Panc1 (cell line): ENCODE measurements around the gene EMC8. TPM values are rescaled to one million over a fixed set of nuclear protein-coding genes. Genes with fewer than 3 reads are reported as not detected.

Source experiments
- ATAC-seq: fragments of 200-7000 bp; cut with Tn5 transposase; 2 replicates; pipeline ENCODE4 v1.9.1; 2020; ENCODE audit warnings: mild to moderate bottlenecking, moderate library complexity
- Bru-seq: library from RNA; stranded (reverse); fragments of 400-500 nt; gene quantifications from one replicate; lab custom pipeline; 2021; lab: Mats Ljungman, UMichigan
- BruChase-seq, 2 experiments: library from RNA; stranded (reverse); fragments of 400-500 nt; gene quantifications; one replicate each; lab custom pipeline; 2021; lab: Mats Ljungman, UMichigan
- BruUV-seq: library from RNA; stranded (reverse); fragments of 400-500 nt; replicated peaks from 2 replicates; lab custom pipeline; 2021; lab: Mats Ljungman, UMichigan
- CTCF ChIA-PET: fragments of 300-600 bp; sonication (Branson Sonifier 250); formaldehyde crosslinking; loops from one replicate; lab custom pipeline; 2022; ENCODE audit warnings: antibody characterized with exemption; lab: Charles Lee
- POLR2A ChIA-PET: fragments of 300-600 bp; sonication (Branson Sonifier 250); formaldehyde crosslinking; loops from one replicate; lab custom pipeline; 2022; ENCODE audit warnings: antibody characterized with exemption; lab: Charles Lee
- DNase-seq: peaks from one replicate; pipeline ENCODE4 v3.0.0-alpha.2; 2010; ENCODE audit warnings: low read depth, low spot score
- H3K27ac ChIP-seq: 2 replicates; pipeline ENCODE4 v1.5.1; 2011; ENCODE audit warnings: mild to moderate bottlenecking, low read length, inconsistent platforms
- H3K27me3 ChIP-seq: fragments of 200-500 bp; sonication (Bioruptor generic); 2 replicates; pipeline ENCODE4 v1.6.0; 2014; ENCODE audit warnings: low read length, inconsistent platforms; ENCODE audit not compliant: control insufficient read depth, insufficient read depth
- H3K36me3 ChIP-seq: fragments of 200-500 bp; sonication (Bioruptor generic); 2 replicates; pipeline ENCODE4 v1.5.1; 2014; ENCODE audit warnings: inconsistent platforms, mild to moderate bottlenecking, low read length, moderate library complexity; ENCODE audit not compliant: control insufficient read depth, insufficient read depth
- H3K4me1 ChIP-seq: 2 replicates; pipeline ENCODE4 v1.5.1; 2011; ENCODE audit warnings: inconsistent platforms, mild to moderate bottlenecking, low read length, moderate library complexity; ENCODE audit not compliant: control insufficient read depth, insufficient read depth
- H3K4me3 ChIP-seq, 2 experiments: 2 replicates each; pipeline ENCODE4 v1.5.1; 2011 to 2012; ENCODE audit warnings: low read depth in 2 of 2, low read length in 2 of 2, mild to moderate bottlenecking in 2 of 2, inconsistent platforms in 1 of 2, moderate library complexity in 1 of 2
- H3K9me3 ChIP-seq: fragments of 200-500 bp; sonication (Bioruptor generic); 2 replicates; pipeline ENCODE4 v1.5.1; 2014; ENCODE audit warnings: low read depth, mild to moderate bottlenecking, inconsistent platforms, low read length, moderate library complexity; ENCODE audit not compliant: control insufficient read depth, insufficient read depth
- POLR2AphosphoS5 ChIP-seq: IDR thresholded peaks from 2 replicates; pipeline ENCODE4 v1.6.1; 2012; ENCODE audit warnings: mild to moderate bottlenecking, low read depth, low read length, moderate library complexity
- SIN3A ChIP-seq: IDR thresholded peaks from 2 replicates; pipeline ENCODE4 v1.6.1; 2012; ENCODE audit warnings: low read depth, mild to moderate bottlenecking, low read length, moderate library complexity, borderline replicate concordance; ENCODE audit not compliant: insufficient read depth
- TCF7L2 ChIP-seq: IDR thresholded peaks from 2 replicates; pipeline ENCODE4 v1.6.1; 2011; ENCODE audit warnings: mild to moderate bottlenecking, low read depth, low read length, inconsistent platforms
- in situ Hi-C: cut with HindIII; loops from 2 replicates; pipeline ENCODE4 v1.10.0; 2016; ENCODE audit warnings: low sequenced_read_pairs, low pct_unique_long_range_greater_than_20kb
- intact Hi-C: fragments of 100-400 bp; cut with micrococcal nuclease; formaldehyde crosslinking; loops from one replicate; pipeline ENCODE4 v1.10.0; 2022; ENCODE audit not compliant: unreplicated experiment
- long read RNA-seq: library from polyadenylated mRNA; unstranded; transcript quantifications from one replicate; pipeline ENCODE4 v2.0.0, GENCODE V29; 2021; ENCODE audit not compliant: unreplicated experiment
- polyA plus RNA-seq: library from polyadenylated mRNA; unstranded; fragments of >200 nt; gene quantifications from one replicate; pipeline ENCODE4 v1.2.1, GENCODE V29; 2012; ENCODE audit warnings: missing spikeins; ENCODE audit not compliant: insufficient read length
- total RNA-seq: library from RNA; stranded (reverse); gene quantifications from one replicate; pipeline ENCODE4 v1.2.1, GENCODE V29; 2021; ENCODE audit not compliant: unreplicated experiment
- TF ChIP-seq, protein P1 (sequence below): fragments of 450-650 bp; IDR thresholded peaks from 2 replicates; pipeline ENCODE4 v1.5.1; 2017; ENCODE audit warnings: mild to moderate bottlenecking
- TF ChIP-seq, protein P2 (sequence below), 2 experiments: IDR thresholded peaks; 2 replicates each; pipeline ENCODE4 v1.6.1; 2011 to 2012; ENCODE audit warnings: low read depth in 2 of 2, control low read depth in 1 of 2, low read length in 1 of 2, mild to moderate bottlenecking in 1 of 2, moderate library complexity in 1 of 2; ENCODE audit not compliant: insufficient read depth in 1 of 2

Gene EMC8
- total RNA-seq, result 39.1 TPM
- 50.8 TPM for polyA plus RNA-seq
- Bru-seq, nascent RNA, result percentile 70 among the genes with signal in this experiment
- percentile 65 among the genes with signal in this experiment for BruChase-seq, experiment 1, labeled RNA remaining after a 2-hour chase
- BruChase-seq, experiment 2, labeled RNA remaining after a 6-hour chase, result percentile 74 among the genes with signal in this experiment
- long read RNA-seq, transcript EMC8-202 (4 exons, 1,935 nt), result minor isoform, 16 of 96 reads
- long read RNA-seq, transcript EMC8-201 (5 exons, 1,962 nt), result major isoform, 51 of 96 reads
- long read RNA-seq, transcript EMC8-205 (1 exons, 1,826 nt), result minor isoform, 24 of 96 reads
- long read RNA-seq, partial matches to known transcripts, result 0 of 96 reads
- long read RNA-seq, other reads (novel, unspliced or antisense), result 5 of 96 reads

DNA sequence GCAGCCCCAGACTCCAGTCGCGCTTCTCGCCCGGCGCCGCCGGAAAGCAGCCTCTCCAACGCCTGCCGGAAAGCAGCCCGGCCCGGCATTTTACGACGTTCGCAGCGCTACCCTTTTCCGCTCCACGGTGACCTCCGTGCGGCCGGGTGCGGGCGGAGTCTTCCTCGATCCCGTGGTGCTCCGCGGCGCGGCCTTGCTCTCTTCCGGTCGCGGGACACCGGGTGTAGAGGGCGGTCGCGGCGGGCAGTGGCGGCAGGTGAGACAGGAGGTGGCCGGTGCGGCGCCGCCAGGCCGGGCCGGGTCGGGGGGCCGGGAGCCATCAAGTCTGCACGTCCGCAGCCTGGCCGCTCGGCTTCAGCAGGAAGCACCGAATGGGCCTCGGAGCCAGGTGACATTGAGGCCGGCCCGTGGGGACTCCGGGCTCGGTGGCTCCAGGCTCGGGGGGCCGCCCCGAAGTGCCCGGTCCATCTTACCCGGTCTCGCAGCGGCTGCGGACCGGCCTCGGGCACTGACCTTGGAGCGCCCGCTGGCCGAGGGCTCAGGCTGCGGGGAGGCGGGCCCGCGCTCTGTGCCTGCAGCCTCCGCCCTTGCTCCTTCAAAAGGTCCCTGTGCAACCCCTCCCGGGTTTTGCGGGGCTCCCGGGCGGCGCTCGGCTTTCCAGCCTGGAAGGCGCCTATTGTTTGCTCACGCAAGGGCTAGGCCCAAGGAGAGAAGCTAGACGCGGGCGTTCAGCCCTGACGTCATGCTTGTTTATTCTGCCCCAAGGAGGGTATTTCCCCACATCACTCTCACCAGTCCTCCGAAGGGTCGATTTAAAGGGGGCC lies at the start of gene EMC8, which contains the start of gene COX4I1:
Gene EMC8 (minus strand): TSS at position 48 of the 824 bp plus-strand sequence. CDS start 249 bp downstream, outside the sequence.
Gene COX4I1 (plus strand): TSS at position 199 of the 824 bp plus-strand sequence. CDS start 1,511 bp downstream, outside the sequence.
- DNase-seq, result peak; percentile 33
- ChIA-PET POLR2A (no interaction called here), CTCF (no interaction called here)
- TF ChIP-seq, protein P1, sequence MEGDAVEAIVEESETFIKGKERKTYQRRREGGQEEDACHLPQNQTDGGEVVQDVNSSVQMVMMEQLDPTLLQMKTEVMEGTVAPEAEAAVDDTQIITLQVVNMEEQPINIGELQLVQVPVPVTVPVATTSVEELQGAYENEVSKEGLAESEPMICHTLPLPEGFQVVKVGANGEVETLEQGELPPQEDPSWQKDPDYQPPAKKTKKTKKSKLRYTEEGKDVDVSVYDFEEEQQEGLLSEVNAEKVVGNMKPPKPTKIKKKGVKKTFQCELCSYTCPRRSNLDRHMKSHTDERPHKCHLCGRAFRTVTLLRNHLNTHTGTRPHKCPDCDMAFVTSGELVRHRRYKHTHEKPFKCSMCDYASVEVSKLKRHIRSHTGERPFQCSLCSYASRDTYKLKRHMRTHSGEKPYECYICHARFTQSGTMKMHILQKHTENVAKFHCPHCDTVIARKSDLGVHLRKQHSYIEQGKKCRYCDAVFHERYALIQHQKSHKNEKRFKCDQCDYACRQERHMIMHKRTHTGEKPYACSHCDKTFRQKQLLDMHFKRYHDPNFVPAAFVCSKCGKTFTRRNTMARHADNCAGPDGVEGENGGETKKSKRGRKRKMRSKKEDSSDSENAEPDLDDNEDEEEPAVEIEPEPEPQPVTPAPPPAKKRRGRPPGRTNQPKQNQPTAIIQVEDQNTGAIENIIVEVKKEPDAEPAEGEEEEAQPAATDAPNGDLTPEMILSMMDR, result no peak
- TF ChIP-seq, protein P2, sequence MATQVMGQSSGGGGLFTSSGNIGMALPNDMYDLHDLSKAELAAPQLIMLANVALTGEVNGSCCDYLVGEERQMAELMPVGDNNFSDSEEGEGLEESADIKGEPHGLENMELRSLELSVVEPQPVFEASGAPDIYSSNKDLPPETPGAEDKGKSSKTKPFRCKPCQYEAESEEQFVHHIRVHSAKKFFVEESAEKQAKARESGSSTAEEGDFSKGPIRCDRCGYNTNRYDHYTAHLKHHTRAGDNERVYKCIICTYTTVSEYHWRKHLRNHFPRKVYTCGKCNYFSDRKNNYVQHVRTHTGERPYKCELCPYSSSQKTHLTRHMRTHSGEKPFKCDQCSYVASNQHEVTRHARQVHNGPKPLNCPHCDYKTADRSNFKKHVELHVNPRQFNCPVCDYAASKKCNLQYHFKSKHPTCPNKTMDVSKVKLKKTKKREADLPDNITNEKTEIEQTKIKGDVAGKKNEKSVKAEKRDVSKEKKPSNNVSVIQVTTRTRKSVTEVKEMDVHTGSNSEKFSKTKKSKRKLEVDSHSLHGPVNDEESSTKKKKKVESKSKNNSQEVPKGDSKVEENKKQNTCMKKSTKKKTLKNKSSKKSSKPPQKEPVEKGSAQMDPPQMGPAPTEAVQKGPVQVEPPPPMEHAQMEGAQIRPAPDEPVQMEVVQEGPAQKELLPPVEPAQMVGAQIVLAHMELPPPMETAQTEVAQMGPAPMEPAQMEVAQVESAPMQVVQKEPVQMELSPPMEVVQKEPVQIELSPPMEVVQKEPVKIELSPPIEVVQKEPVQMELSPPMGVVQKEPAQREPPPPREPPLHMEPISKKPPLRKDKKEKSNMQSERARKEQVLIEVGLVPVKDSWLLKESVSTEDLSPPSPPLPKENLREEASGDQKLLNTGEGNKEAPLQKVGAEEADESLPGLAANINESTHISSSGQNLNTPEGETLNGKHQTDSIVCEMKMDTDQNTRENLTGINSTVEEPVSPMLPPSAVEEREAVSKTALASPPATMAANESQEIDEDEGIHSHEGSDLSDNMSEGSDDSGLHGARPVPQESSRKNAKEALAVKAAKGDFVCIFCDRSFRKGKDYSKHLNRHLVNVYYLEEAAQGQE (IDR thresholded peaks at IDR 0.05; ENCODE audit: insufficient read depth in 1 of 2, low read depth in 2 of 2, low read length in 1 of 2), result no peak
- TF ChIP-seq POLR2AphosphoS5, result peak; percentile 82
- TF ChIP-seq TCF7L2, result no peak
- TF ChIP-seq SIN3A, result 0 out of 2 replicates have a peak, but pooled peaks have one; percentile 66
- peak within 1 kb of the TSS; percentile 95 to 98 for H3K4me3 ChIP-seq
- no peaks in the 10 kb centered on the region for H3K27me3 ChIP-seq
- H3K36me3 ChIP-seq, result peaks cover 31% of the 10 kb centered on the region
- no peaks in the 10 kb centered on the region for H3K4me1 ChIP-seq
- no peaks in the 10 kb centered on the region for H3K9me3 ChIP-seq
- peak; percentile 97 for ATAC-seq
- intact Hi-C loops (no loop called here), in situ Hi-C loops (no loop called here)
- no TSS peak for BruUV-seq
- peak within 1 kb of the TSS; percentile 88 for H3K27ac ChIP-seq

DNA sequence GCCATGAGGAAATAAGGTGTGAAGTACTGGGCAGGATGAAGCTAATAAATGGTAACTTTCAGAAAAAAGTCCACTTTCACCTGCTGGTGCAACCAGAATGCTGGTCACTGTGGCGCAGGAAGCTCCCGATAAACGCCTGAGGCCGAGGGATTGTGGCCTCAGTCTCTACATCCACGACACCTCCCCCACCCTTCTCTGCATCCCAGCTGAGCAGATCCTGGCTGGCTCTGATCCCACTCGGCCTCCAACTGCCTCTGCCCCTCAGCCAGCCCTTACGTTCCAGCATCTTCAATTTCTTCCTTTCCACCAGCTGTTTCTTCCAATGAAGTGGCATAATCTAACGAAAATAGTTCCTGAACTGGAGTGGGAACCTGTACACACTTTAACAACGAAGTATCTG lies 49.6 kb upstream of the EMC8 start:
- H3K9me3 ChIP-seq, result no peaks in the 10 kb centered on the region
- ChIA-PET POLR2A (no interaction called here), CTCF (no interaction called here)
- in situ Hi-C loops, result no loop called here
- no peaks in the 10 kb centered on the region for H3K4me1 ChIP-seq
- ATAC-seq (no peak), DNase-seq (no peak)
- no peak overlapping the region for H3K4me3 ChIP-seq
- no peak overlapping the region for H3K27ac ChIP-seq
- H3K36me3 ChIP-seq, result no peaks in the 10 kb centered on the region
- no peak for TF ChIP-seq SIN3A
- TF ChIP-seq, protein P1, result no peak
- TF ChIP-seq, protein P2 (IDR thresholded peaks at IDR 0.05; ENCODE audit: insufficient read depth in 1 of 2, low read depth in 2 of 2, low read length in 1 of 2), result no peak
- intact Hi-C loops, result no loop called here
- no TSS peak for BruUV-seq
- H3K27me3 ChIP-seq, result no peaks in the 10 kb centered on the region
